ENCODE measurements around the gene TDRD1. TPM values are rescaled to one million over a fixed set of nuclear protein-coding genes. Genes with fewer than 3 reads are reported as not detected.
A peak's percentile ranks its signal among the peaks of the same experiment; 100 is the strongest.
"Not testable (repeated sequence)": the region's sequence is repeated elsewhere in the genome, so short reads cannot be mapped to it uniquely, and the experiment has no call there.

The TDRD1 gene
- polyA plus RNA-seq (ENCODE audit: insufficient read depth in 1 of 5, insufficient read length in 5 of 5, low replicate concordance in 1 of 5): under 1 TPM; 0.18 to 0.40 (median 0.19) TPM
- long read RNA-seq, donor 1: 0 reads
- long read RNA-seq, donor 2: 0 reads
- long read RNA-seq, donor 3: 0 reads
- long read RNA-seq, donor 4: 0 reads
- long read RNA-seq, donor 5: 0 reads
- long read RNA-seq, donor 6: 0 reads
- long read RNA-seq, donor 7: 0 reads
- long read RNA-seq, donor 8: 0 reads

GRCh38 chr10:114179148-114179547 lies at the start of gene TDRD1:
Gene TDRD1, plus strand, starts transcription at chr10:114179353. Its CDS starts 8,479 bp downstream, at chr10:114187832.
- DNase-seq: no peak

- DNase-seq: no peak
Measured at GRCh38 chr10:114131094-114131493, 48.1 kb upstream of the TDRD1 start.

- no peak for DNase-seq
Measured at GRCh38 chr10:114135476-114135875, 43.7 kb upstream of the TDRD1 start.

- no peak for DNase-seq
Measured at GRCh38 chr10:114138581-114138980, 40.6 kb upstream of the TDRD1 start.

- DNase-seq: no peak
Measured at GRCh38 chr10:114140036-114140435, 39.1 kb upstream of the TDRD1 start.

- not testable (repeated sequence) for DNase-seq
Measured at GRCh38 chr10:114140827-114141226, 38.3 kb upstream of the TDRD1 start.

- no peak for DNase-seq
Measured at GRCh38 chr10:114142018-114142417, 37.1 kb upstream of the TDRD1 start.

- no peak for DNase-seq
Measured at GRCh38 chr10:114143160-114143559, 36.0 kb upstream of the TDRD1 start.

GRCh38 chr10:114149476-114149875 lies 29.7 kb upstream of the TDRD1 start:
- DNase-seq: not testable (repeated sequence)

- no peak for DNase-seq
Measured at GRCh38 chr10:114151486-114151885, 27.7 kb upstream of the TDRD1 start.

GRCh38 chr10:114151892-114152291 lies 27.3 kb upstream of the TDRD1 start:
- DNase-seq: no peak

- DNase-seq: no peak
Measured at GRCh38 chr10:114157912-114158311, 21.2 kb upstream of the TDRD1 start.

GRCh38 chr10:114163062-114163461 lies 16.1 kb upstream of the TDRD1 start:
- DNase-seq: no peak

- peak in 1 of 2 donors; percentile 51 for DNase-seq
Measured at GRCh38 chr10:114166043-114166442, 13.1 kb upstream of the TDRD1 start.

GRCh38 chr10:114166494-114166893 lies 12.7 kb upstream of the TDRD1 start:
- DNase-seq: no peak

- no peak for DNase-seq
Measured at GRCh38 chr10:114167985-114168384, 11.2 kb upstream of the TDRD1 start.

- DNase-seq: no peak
Measured at GRCh38 chr10:114168450-114169009, 10.6 kb upstream of the TDRD1 start.

- DNase-seq: no peak
Measured at GRCh38 chr10:114172216-114172615, 6.9 kb upstream of the TDRD1 start.

GRCh38 chr10:114172776-114173602 lies 6.2 kb upstream of the TDRD1 start:
- DNase-seq: no peak

- DNase-seq: no peak
Measured at GRCh38 chr10:114173603-114173920, 5.6 kb upstream of the TDRD1 start.

- peak; percentile 85 for DNase-seq
Measured at GRCh38 chr10:114173921-114174694, 5.0 kb upstream of the TDRD1 start, which contains the start of gene CCDC186. Gene CCDC186, minus strand, starts transcription at chr10:114174203. Its CDS starts 10,935 bp downstream, at chr10:114163268.

GRCh38 chr10:114174695-114175188 lies 4.4 kb upstream of the TDRD1 start:
- peak in 1 of 2 donors; percentile 36 for DNase-seq
